ENCODE data around the gene TTC38.

TTC38 gene

GRCh38 chr22:46293577-46294260 is 25.9 kb downstream of the TTC38 start:
- no peak for TF ChIP-seq CTCF (IDR thresholded peaks at IDR 0.05; ENCODE audit: low read depth, low read length)
- DNase-seq (ENCODE audit: low read depth, low spot score) = peak; percentile 59
- in situ Hi-C loops (cut with HindIII; ENCODE audit: low sequenced_read_pairs) = no loop called here

GRCh38 chr22:46294784-46295183 is 27.0 kb downstream of the TTC38 start:
- in situ Hi-C loops (cut with HindIII; ENCODE audit: low sequenced_read_pairs) = no loop called here
- DNase-seq (ENCODE audit: low read depth, low spot score) = no peak
- H3K4me3 ChIP-seq (ENCODE audit: low read depth, low read length) = no peak overlapping the region
- no peak for TF ChIP-seq CTCF (IDR thresholded peaks at IDR 0.05; ENCODE audit: low read depth, low read length)

More at GRCh38 chr22:46293577-46294260, 25.9 kb downstream of the TTC38 start:
- H3K4me3 ChIP-seq (ENCODE audit: low read depth, low read length) = no peak overlapping the region

GRCh38 chr22:46295277-46295971 is 27.6 kb downstream of the TTC38 start:
- H3K4me3 ChIP-seq (ENCODE audit: low read depth, low read length) = no peak overlapping the region
- TF ChIP-seq CTCF (IDR thresholded peaks at IDR 0.05; ENCODE audit: low read depth, low read length) = no peak
- no peak for DNase-seq (ENCODE audit: low read depth, low spot score)
- in situ Hi-C loops (cut with HindIII; ENCODE audit: low sequenced_read_pairs) = no loop called here

GRCh38 chr22:46296257-46297150 is 28.7 kb downstream of the TTC38 start, which contains the start of gene GTSE1:
GTSE1 (plus strand) TSS chr22:46296870; CDS start chr22:46297401, 531 bp downstream.
- TF ChIP-seq CTCF (IDR thresholded peaks at IDR 0.05; ENCODE audit: low read depth, low read length) = no peak
- in situ Hi-C loops (cut with HindIII; ENCODE audit: low sequenced_read_pairs) = no loop called here
- peak within 1 kb of the TSS; percentile 57 for H3K4me3 ChIP-seq (ENCODE audit: low read depth, low read length)
- peak; percentile 98 for DNase-seq (ENCODE audit: low read depth, low spot score)

GRCh38 chr22:46297151-46297812 is 29.5 kb downstream of the TTC38 start:
- no peak for TF ChIP-seq CTCF (IDR thresholded peaks at IDR 0.05; ENCODE audit: low read depth, low read length)
- DNase-seq (ENCODE audit: low read depth, low spot score) = peak; percentile 27
- in situ Hi-C loops (cut with HindIII; ENCODE audit: low sequenced_read_pairs) = no loop called here
- peak overlapping the region; percentile 57 for H3K4me3 ChIP-seq (ENCODE audit: low read depth, low read length)

- in situ Hi-C loops (cut with HindIII; ENCODE audit: low sequenced_read_pairs) = no loop called here
- DNase-seq (ENCODE audit: low read depth, low spot score) = no peak
- H3K4me3 ChIP-seq (ENCODE audit: low read depth, low read length) = no peak overlapping the region
- TF ChIP-seq CTCF (IDR thresholded peaks at IDR 0.05; ENCODE audit: low read depth, low read length) = no peak
Measured at GRCh38 chr22:46299101-46299500, 31.3 kb downstream of the TTC38 start.
